Right atrium auricular region (tissue), 2 donors: ENCODE results near the gene SENP3. TPM values are rescaled to one million over a fixed set of nuclear protein-coding genes. Genes with fewer than 3 reads are reported as not detected.
A peak's percentile ranks its signal among the peaks of the same experiment; 100 is the strongest.

Source experiments
- DNase-seq: peaks from one replicate; pipeline ENCODE4 v3.0.0-alpha.2; 2019; ENCODE audit warnings: low spot score
- H3K27ac ChIP-seq, 2 donors: fragments of 200-600 bp; sonication (generic); 1 replicate in 1 of 2; 2 replicates in 1 of 2; pipeline ENCODE4 v1.5.1; 2016 to 2019
- H3K27me3 ChIP-seq, 2 donors: fragments of 200-600 bp; sonication (generic); one replicate each; pipeline versions ENCODE4 v1.5.1 to v1.6.0; 2017 to 2019
- H3K36me3 ChIP-seq: fragments of 200-600 bp; sonication (generic); one replicate; pipeline ENCODE4 v1.5.1; 2016
- H3K4me1 ChIP-seq, 2 donors: fragments of 200-600 bp; sonication (generic); one replicate each; pipeline versions ENCODE4 v1.5.1 to v1.6.0; 2017 to 2019
- H3K4me3 ChIP-seq, 2 donors: fragments of 200-600 bp; sonication (generic); 1 replicate in 1 of 2; 2 replicates in 1 of 2; pipeline ENCODE4 v1.5.1; 2017 to 2019; ENCODE audit warnings: mild to moderate bottlenecking in 1 of 2, moderate library complexity in 1 of 2
- H3K9me3 ChIP-seq, 2 donors: fragments of 200-600 bp; sonication (generic); one replicate each; pipeline ENCODE4 v1.5.1; 2019
- total RNA-seq, 2 donors: library from RNA; depleted of rRNA; stranded (reverse); fragments of >200 nt; gene quantifications; one replicate each; pipeline ENCODE4 v1.1.0, GENCODE V29; 2016
- TF ChIP-seq, protein P1 (sequence below), 2 donors: fragments of 200-600 bp; sonication (generic); IDR thresholded peaks; one replicate each; pipeline ENCODE4 v1.5.1; 2019; ENCODE audit warnings: antibody characterized with exemption in 2 of 2

Gene SENP3
- 10 to 100 TPM; 45.9 to 56.1 TPM for total RNA-seq

DNA sequence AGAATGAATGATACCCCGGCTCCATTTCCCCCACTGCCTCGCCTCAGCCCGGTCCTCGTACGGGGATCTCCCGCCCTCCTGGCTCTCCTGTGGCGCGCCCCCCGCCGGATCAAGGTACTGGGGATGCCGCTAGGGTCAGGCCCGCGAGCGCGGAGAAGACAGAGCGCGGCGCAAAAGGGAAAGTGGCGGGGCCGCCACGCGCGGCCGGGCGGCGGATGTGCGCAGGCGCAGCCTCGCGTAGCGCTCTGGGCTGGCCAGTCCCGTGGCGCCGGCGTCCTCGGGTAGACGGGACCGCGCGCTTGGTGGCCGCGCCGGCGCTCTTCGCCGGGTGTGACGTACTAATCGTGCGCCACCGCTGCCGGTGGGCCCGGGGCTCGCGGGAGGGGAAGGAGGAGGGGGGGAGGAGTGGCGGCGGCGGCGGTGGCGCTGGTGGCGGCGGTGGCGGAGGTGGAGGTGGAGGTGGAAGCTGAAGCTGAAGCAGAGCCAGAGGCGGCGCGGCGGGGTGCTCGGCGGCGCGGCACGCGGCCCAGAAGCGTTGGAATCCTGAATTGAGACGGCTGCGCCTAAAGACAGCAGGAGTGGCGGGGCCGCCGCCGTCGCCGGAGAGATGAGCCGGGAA, at the start of gene SENP3:
Gene SENP3, plus strand, starts transcription at position 331 of the 619 bp plus-strand sequence. CDS start 1,158 bp downstream, outside the sequence.
- H3K4me3 ChIP-seq, result peak within 1 kb of the TSS; percentile 76 to 82
- peaks cover 0 to 67% of the 10 kb centered on the region in 2 donors for H3K4me1 ChIP-seq
- no peaks in the 10 kb centered on the region for H3K9me3 ChIP-seq
- DNase-seq, result peak; percentile 86
- H3K27me3 ChIP-seq, result no peaks in the 10 kb centered on the region
- peak within 1 kb of the TSS; percentile 86 to 95 for H3K27ac ChIP-seq
- TF ChIP-seq, protein P1, sequence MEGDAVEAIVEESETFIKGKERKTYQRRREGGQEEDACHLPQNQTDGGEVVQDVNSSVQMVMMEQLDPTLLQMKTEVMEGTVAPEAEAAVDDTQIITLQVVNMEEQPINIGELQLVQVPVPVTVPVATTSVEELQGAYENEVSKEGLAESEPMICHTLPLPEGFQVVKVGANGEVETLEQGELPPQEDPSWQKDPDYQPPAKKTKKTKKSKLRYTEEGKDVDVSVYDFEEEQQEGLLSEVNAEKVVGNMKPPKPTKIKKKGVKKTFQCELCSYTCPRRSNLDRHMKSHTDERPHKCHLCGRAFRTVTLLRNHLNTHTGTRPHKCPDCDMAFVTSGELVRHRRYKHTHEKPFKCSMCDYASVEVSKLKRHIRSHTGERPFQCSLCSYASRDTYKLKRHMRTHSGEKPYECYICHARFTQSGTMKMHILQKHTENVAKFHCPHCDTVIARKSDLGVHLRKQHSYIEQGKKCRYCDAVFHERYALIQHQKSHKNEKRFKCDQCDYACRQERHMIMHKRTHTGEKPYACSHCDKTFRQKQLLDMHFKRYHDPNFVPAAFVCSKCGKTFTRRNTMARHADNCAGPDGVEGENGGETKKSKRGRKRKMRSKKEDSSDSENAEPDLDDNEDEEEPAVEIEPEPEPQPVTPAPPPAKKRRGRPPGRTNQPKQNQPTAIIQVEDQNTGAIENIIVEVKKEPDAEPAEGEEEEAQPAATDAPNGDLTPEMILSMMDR (IDR thresholded peaks at IDR 0.05), result no peak
- peaks cover 34% of the 10 kb centered on the region for H3K36me3 ChIP-seq

DNA sequence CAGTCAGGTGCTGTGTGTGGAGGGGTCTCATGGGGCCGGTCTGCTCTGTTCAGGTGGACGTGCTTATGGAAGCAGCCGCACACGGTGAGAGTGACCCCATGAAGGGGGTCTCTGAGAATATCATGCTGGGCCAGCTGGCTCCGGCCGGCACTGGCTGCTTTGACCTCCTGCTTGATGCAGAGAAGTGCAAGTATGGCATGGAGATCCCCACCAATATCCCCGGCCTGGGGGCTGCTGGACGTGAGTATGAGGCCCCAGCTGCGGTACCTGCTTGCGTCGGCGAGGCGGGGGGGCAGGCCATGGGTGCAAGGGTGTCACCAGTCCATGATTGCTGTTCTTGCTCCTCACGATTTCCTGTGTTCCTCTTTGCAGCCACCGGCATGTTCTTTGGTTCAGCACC, 49.6 kb upstream of the SENP3 start:
- Histone ChIP-seq H3K27ac (no peak overlapping the region), H3K27me3 (no peaks in the 10 kb centered on the region), H3K4me1 (no peaks in the 10 kb centered on the region), H3K9me3 (no peaks in the 10 kb centered on the region), H3K36me3 (peaks cover 68% of the 10 kb centered on the region), H3K4me3 (no peak overlapping the region)
- no peak for DNase-seq
- TF ChIP-seq, protein P1 (IDR thresholded peaks at IDR 0.05), result no peak

DNA sequence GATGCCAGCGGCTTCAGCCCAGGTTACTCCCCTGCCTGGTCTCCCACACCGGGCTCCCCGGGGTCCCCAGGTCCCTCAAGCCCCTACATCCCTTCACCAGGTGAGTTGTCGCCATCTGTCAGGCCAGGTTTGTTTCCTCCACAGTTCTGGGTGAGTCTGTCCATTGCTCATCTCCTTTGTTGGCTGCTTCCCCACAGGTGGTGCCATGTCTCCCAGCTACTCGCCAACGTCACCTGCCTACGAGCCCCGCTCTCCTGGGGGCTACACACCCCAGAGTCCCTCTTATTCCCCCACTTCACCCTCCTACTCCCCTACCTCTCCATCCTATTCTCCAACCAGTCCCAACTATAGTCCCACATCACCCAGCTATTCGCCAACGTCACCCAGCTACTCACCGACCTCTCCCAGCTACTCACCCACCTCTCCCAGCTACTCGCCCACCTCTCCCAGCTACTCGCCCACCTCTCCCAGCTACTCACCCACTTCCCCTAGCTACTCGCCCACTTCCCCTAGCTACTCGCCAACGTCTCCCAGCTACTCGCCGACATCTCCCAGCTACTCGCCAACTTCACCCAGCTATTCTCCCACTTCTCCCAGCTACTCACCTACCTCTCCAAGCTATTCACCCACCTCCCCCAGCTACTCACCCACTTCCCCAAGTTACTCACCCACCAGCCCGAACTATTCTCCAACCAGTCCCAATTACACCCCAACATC, 48.7 kb upstream of the SENP3 start:
- H3K36me3 ChIP-seq, result peaks cover 63% of the 10 kb centered on the region
- TF ChIP-seq, protein P1 (IDR thresholded peaks at IDR 0.05), result no peak
- DNase-seq, result no peak
- no peaks in the 10 kb centered on the region for H3K9me3 ChIP-seq
- no peak overlapping the region for H3K27ac ChIP-seq
- no peak overlapping the region for H3K4me3 ChIP-seq
- no peaks in the 10 kb centered on the region for H3K4me1 ChIP-seq
- H3K27me3 ChIP-seq, result no peaks in the 10 kb centered on the region

DNA sequence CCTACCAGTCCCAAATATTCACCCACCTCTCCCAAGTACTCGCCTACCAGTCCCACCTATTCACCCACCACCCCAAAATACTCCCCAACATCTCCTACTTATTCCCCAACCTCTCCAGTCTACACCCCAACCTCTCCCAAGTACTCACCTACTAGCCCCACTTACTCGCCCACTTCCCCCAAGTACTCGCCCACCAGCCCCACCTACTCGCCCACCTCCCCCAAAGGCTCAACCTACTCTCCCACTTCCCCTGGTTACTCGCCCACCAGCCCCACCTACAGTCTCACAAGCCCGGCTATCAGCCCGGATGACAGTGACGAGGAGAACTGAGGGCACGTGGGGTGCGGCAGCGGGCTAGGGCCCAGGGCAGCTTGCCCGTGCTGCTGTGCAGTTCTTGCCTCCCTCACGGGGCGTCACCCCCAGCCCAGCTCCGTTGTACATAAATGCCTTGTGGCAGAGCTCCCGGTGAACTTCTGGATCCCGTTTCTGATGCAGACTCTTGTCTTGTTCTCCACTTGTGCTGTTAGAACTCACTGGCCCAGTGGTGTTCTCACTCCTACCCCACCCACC, 47.8 kb upstream of the SENP3 start:
- H3K27ac ChIP-seq, result no peak overlapping the region
- peaks cover 54% of the 10 kb centered on the region for H3K36me3 ChIP-seq
- H3K4me3 ChIP-seq, result no peak overlapping the region
- no peaks in the 10 kb centered on the region for H3K4me1 ChIP-seq
- no peaks in the 10 kb centered on the region for H3K9me3 ChIP-seq
- TF ChIP-seq, protein P1 (IDR thresholded peaks at IDR 0.05), result no peak
- DNase-seq, result no peak
- H3K27me3 ChIP-seq, result no peaks in the 10 kb centered on the region

DNA sequence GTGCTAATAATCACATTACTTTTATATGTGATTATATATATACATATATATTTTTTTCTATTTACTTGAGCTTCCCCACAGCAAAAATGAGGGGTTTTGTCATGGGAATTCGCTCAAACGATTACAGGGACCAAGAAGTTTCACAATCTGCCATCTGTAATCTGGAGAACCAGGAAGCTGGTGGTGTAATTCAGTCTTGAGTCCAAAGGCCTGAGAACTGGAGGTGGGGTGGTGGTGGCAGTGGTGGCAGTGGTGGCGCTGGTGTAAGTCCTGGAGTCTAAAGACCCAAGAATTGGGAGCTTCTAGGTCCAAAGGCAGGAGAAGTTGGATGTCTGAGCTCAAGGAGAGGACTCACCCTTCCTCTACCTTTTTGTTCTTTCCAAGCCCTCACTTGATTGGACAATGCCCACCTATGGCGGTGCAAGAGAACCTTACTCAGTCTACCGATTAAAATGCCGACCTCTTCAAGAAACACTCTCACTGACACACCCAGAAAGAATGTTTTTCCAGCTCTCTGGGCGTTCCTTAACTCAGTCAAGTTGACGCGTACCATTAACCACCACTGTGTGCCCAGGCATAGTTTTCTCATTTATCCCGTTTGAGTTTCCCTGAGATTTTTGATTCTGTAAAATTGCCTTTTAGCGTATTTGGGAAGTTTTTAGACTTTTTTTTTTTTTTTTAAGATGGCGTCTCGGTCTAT, 45.7 kb upstream of the SENP3 start:
- Histone ChIP-seq H3K36me3 (peaks cover 33% of the 10 kb centered on the region), H3K27me3 (no peaks in the 10 kb centered on the region), H3K4me3 (no peak overlapping the region), H3K9me3 (no peaks in the 10 kb centered on the region), H3K27ac (no peak overlapping the region), H3K4me1 (no peaks in the 10 kb centered on the region)
- no peak for DNase-seq
- TF ChIP-seq, protein P1 (IDR thresholded peaks at IDR 0.05), result no peak
